ENCODE measurements around the gene WASF3.
"Not testable (repeated sequence)": the region's sequence is repeated elsewhere in the genome, so short reads cannot be mapped to it uniquely, and the experiment has no call there.

Gene WASF3

GRCh38 chr13:26721251-26722121 is 164.0 kb downstream of the WASF3 start:
- DNase-seq, result peak; percentile 23 to 51

DNA sequence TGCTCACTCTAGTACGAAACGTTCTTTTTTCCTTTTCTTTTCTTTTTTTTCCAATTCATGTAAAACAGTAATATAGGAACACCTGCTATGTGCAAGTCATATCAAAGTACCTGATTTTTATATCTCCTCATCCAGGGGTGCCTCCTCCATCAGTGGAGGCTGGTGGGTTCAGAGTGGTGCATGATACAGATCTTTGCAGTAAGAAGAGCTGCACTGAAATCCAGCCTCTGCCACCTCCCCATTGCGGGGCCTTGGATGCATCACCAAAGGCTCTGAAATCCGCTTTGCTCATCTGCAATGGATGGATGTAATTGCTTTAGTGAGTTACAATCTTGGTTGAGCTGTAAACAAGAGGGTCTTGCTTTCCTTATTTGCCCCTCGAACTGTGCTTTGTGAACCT is 164.8 kb downstream of the WASF3 start:
- no peak for DNase-seq

DNA sequence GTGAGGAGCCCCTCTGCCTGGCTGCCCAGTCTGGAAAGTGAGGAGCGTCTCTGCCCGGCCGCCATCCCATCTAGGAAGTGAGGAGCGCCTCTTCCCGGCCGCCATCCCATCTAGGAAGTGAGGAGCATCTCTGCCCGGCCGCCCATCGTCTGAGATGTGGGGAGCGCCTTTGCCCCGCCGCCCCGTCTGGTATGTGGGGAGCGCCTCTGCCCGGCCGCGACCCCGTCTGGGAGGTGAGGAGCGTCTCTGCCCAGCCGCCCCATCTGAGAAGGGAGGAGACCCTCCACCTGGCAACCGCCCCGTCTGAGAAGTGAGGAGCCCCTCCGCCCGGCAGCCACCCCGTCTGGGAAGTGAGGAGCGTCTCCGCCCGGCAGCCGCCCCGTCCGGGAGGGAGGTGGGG is 166.1 kb downstream of the WASF3 start:
- not testable (repeated sequence) for DNase-seq

DNA sequence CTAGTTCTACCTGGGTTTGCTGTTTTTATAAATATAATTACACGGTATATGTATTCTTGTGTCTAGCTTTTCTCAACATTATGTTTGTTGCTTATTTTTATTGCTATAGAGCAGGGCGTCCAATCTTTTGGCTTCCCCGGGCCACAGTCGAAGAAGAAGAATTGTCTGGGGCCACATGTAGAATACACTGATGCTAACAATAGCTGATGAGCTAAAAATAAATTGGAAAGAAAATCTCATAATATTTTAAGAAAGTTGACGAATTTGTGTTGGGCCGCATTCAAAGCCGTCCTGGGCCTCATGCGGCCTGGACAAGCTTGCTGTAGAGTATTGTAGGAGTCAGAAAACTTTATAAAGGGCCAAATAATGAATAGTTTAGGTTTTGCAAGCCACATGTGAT is 169.2 kb downstream of the WASF3 start:
- DNase-seq, result no peak

DNA sequence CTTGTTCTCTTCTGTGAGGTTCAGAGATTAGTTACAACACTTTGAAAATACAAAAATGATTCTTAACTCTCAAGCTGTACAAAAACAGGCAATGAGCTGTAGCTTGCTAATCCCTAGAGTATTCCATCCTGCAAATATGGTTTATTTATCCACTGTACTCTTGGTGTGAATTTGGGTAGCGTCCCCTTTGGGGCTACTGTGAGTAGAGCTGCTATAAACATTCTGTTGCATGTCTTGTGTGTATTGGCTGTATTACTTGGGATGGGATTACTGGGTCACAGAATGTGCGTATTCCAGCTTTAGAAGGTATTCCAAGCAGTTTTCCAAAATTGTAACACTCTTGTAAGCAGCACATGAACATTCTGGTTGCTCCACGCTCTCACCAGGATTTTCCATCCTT is 169.6 kb downstream of the WASF3 start:
- no peak for DNase-seq

GRCh38 chr13:26727633-26728032 is 170.2 kb downstream of the WASF3 start:
- no peak for DNase-seq

GRCh38 chr13:26735677-26736076 is 178.2 kb downstream of the WASF3 start:
- no peak for DNase-seq

Data from CD4-positive, alpha-beta T cell treated with Interleukin-4 for 1 hour (primary cell).